SK-N-SH (cell line): ENCODE results near the gene PAK3. TPM values are rescaled to one million over a fixed set of nuclear protein-coding genes. Genes with fewer than 3 reads are reported as not detected.

Source experiments
- CTCF ChIA-PET: fragments of 300-600, 350-600 bp; formaldehyde crosslinking; extraction: SDS; loops from one replicate; lab custom pipeline; 2021; lab: Yijun Ruan, JAX
- POLR2A ChIA-PET: fragments of 350-600 bp; sonication (Branson Sonifier 250); formaldehyde crosslinking; extraction: SDS; loops from one replicate; lab custom pipeline; 2020; ENCODE audit warnings: antibody characterized with exemption, inconsistent platforms; lab: Yijun Ruan, JAX
- DNase-seq: peaks from one replicate; pipeline ENCODE4 v3.0.0; 2012
- H2AFZ ChIP-seq: fragments of 200-600 bp; sonication (generic); 2 replicates; pipeline ENCODE4 v1.8.1; 2016; ENCODE audit warnings: antibody characterized with exemption, mild to moderate bottlenecking, low read depth
- H3F3A ChIP-seq: fragments of 200-600 bp; sonication (generic); replicated peaks from 2 replicates; pipeline ENCODE3; 2016; ENCODE audit warnings: antibody characterized with exemption, mild to moderate bottlenecking; ENCODE audit not compliant: insufficient read depth
- H3K27ac ChIP-seq, 2 experiments: fragments of 200-500 bp in 1 of 2; fragments of 200-600 bp in 1 of 2; sonication (Bioruptor generic) in 1 of 2; sonication (generic), shearing (Covaris generic) in 1 of 2; 2 replicates each; pipeline versions ENCODE4 v1.5.1 to v1.6.1; 2014 to 2016; ENCODE audit warnings: low read depth in 2 of 2, inconsistent platforms in 1 of 2, low read length in 1 of 2, mild to moderate bottlenecking in 1 of 2, mixed read lengths in 1 of 2
- H3K27me3 ChIP-seq: fragments of 200-600 bp; sonication (generic), shearing (Covaris generic); 2 replicates; pipeline ENCODE4 v1.6.1; 2016; ENCODE audit warnings: mixed run types; ENCODE audit not compliant: insufficient read depth
- H3K36me3 ChIP-seq, 2 experiments: fragments of 200-500 bp in 1 of 2; fragments of 200-600 bp in 1 of 2; sonication (Bioruptor generic) in 1 of 2; sonication (generic) in 1 of 2; replicated peaks in 1 of 2; 2 replicates each; pipeline versions ENCODE3 to v1.5.1; 2014 to 2016; ENCODE audit warnings: low read length in 1 of 2, mild to moderate bottlenecking in 1 of 2; ENCODE audit not compliant: insufficient read depth in 2 of 2, control insufficient read depth in 1 of 2
- H3K4me1 ChIP-seq, 2 experiments: fragments of 200-500 bp in 1 of 2; fragments of 200-600 bp in 1 of 2; sonication (Bioruptor generic) in 1 of 2; sonication (generic), shearing (Covaris generic) in 1 of 2; 2 replicates each; pipeline versions ENCODE4 v1.5.1 to v1.6.1; 2014 to 2016; ENCODE audit warnings: low read depth in 1 of 2, low read length in 1 of 2, mixed run types in 1 of 2; ENCODE audit not compliant: insufficient read depth in 2 of 2, control insufficient read depth in 1 of 2
- H3K4me2 ChIP-seq: fragments of 200-600 bp; sonication (generic), shearing (Covaris generic); 2 replicates; pipeline ENCODE4 v1.6.1; 2017; ENCODE audit warnings: mixed run types
- H3K4me3 ChIP-seq, 2 experiments: fragments of 200-500 bp in 1 of 2; fragments of 200-600 bp in 1 of 2; sonication (Bioruptor generic) in 1 of 2; sonication (generic), shearing (Covaris generic) in 1 of 2; 2 replicates each; pipeline versions ENCODE4 v1.5.1 to v1.8.1; 2014 to 2016; ENCODE audit warnings: low read depth in 2 of 2, inconsistent platforms in 1 of 2, low read length in 1 of 2, mild to moderate bottlenecking in 1 of 2, mixed read lengths in 1 of 2, moderate library complexity in 1 of 2
- H3K79me2 ChIP-seq: fragments of 200-600 bp; sonication (generic); 2 replicates; pipeline ENCODE4 v1.8.1; 2017; ENCODE audit warnings: mild to moderate bottlenecking; ENCODE audit not compliant: insufficient read depth
- H3K9ac ChIP-seq: fragments of 200-600 bp; sonication (generic); 2 replicates; pipeline ENCODE4 v1.6.1; 2017; ENCODE audit warnings: mixed run types
- H3K9me2 ChIP-seq: fragments of 200-600 bp; sonication (generic); 2 replicates; pipeline ENCODE4 v1.6.1; 2017; ENCODE audit warnings: mixed run types
- H3K9me3 ChIP-seq: fragments of 200-600 bp; sonication (generic); 2 replicates; pipeline ENCODE4 v1.6.1; 2017; ENCODE audit warnings: mixed run types, mild to moderate bottlenecking, moderate library complexity
- H4K20me1 ChIP-seq: fragments of 200-600 bp; sonication (generic); 2 replicates; pipeline ENCODE4 v1.6.1; 2017; ENCODE audit warnings: mild to moderate bottlenecking, mixed run types; ENCODE audit not compliant: insufficient read depth
- CHD2 ChIP-seq: fragments of 150-350 bp; IDR thresholded peaks from 2 replicates; pipeline ENCODE4 v1.6.1; 2018; ENCODE audit warnings: low read length; ENCODE audit not compliant: partially characterized antibody
- ELF1 ChIP-seq: IDR thresholded peaks from 2 replicates; pipeline ENCODE4 v1.4.0; 2012
- EP300 ChIP-seq, 2 experiments: IDR thresholded peaks; 2 replicates each; pipeline versions ENCODE4 v1.4.0 to v1.6.1; 2012; ENCODE audit warnings: borderline replicate concordance in 1 of 2, low read depth in 1 of 2, low read length in 1 of 2
- EZH2phosphoT487 ChIP-seq: fragments of 200-600 bp; sonication (generic); IDR thresholded peaks from 2 replicates; pipeline ENCODE4 v1.6.1; 2017; ENCODE audit warnings: low read depth, mixed run types, mild to moderate bottlenecking, antibody characterized with exemption, moderate library complexity, borderline replicate concordance
- FOSL2 ChIP-seq: IDR thresholded peaks from 2 replicates; pipeline ENCODE4 v1.4.0; 2012; ENCODE audit warnings: low read depth, mild to moderate bottlenecking, moderate library complexity, borderline replicate concordance
- FOXM1 ChIP-seq: IDR thresholded peaks from 2 replicates; pipeline ENCODE4 v1.4.0; 2012; ENCODE audit warnings: low read depth, mild to moderate bottlenecking
- GATA2 ChIP-seq: sonication (generic); formaldehyde crosslinking; IDR thresholded peaks from 2 replicates; pipeline ENCODE4 v1.5.0; 2020; ENCODE audit warnings: mild to moderate bottlenecking, missing genetic modification reagents
- JUND ChIP-seq: IDR thresholded peaks from 2 replicates; pipeline ENCODE4 v1.4.0; 2012
- NFIC ChIP-seq: IDR thresholded peaks from 2 replicates; pipeline ENCODE4 v1.4.0; 2012; ENCODE audit warnings: borderline replicate concordance
- NRF1 ChIP-seq: IDR thresholded peaks from 2 replicates; pipeline ENCODE4 v1.6.1; 2012; ENCODE audit warnings: low read depth, mild to moderate bottlenecking, low read length
- RAD21 ChIP-seq: IDR thresholded peaks from 2 replicates; pipeline ENCODE4 v1.6.1; 2012; ENCODE audit warnings: mild to moderate bottlenecking, low read length
- RCOR1 ChIP-seq: fragments of 150-350 bp; IDR thresholded peaks from 2 replicates; pipeline ENCODE4 v1.6.1; 2017; ENCODE audit warnings: antibody characterized with exemption, low read length
- RFX5 ChIP-seq: IDR thresholded peaks from 2 replicates; pipeline ENCODE4 v1.6.1; 2012; ENCODE audit warnings: mild to moderate bottlenecking, improper control_type of control experiment, low read length
- TAF1 ChIP-seq: IDR thresholded peaks from 2 replicates; pipeline ENCODE4 v1.6.1; 2012; ENCODE audit warnings: low read depth, mild to moderate bottlenecking, low read length, moderate library complexity, borderline replicate concordance
- USF1 ChIP-seq: IDR thresholded peaks from 2 replicates; pipeline ENCODE4 v1.4.0; 2012; ENCODE audit warnings: low read depth, borderline replicate concordance
- ZBTB33 ChIP-seq: IDR thresholded peaks from 2 replicates; pipeline ENCODE4 v1.4.0; 2012; ENCODE audit warnings: low read depth, borderline replicate concordance
- WGBS: methylation state at CpG from one replicate; pipeline ENCODE4 v1.1.6; 2017; ENCODE audit warnings: low lambda C conversion rate; 5-methylcytosine and 5-hydroxymethylcytosine counted together
- polyA plus RNA-seq, 3 experiments: library from polyadenylated mRNA; depleted of rRNA; stranded (reverse); fragments of >200 nt; gene quantifications; 2 replicates each; pipeline ENCODE4 v1.2.3, GENCODE V29; 2012

Gene PAK3
- polyA plus RNA-seq, 1 of the 3 experiments (the other 2 are of a cell fraction) = 0.23 TPM

- whole genome bisulfite sequencing = 5% methylated on average over 2 of the region's 2 CpGs
- Histone ChIP-seq H3K4me2 (no peak overlapping the region), H4K20me1 (no peaks in the 10 kb centered on the region), H3K79me2 (no peaks in the 10 kb centered on the region), H3K36me3 (no peaks in the 10 kb centered on the region), H3K9ac (no peak overlapping the region), H3K27me3 (no peaks in the 10 kb centered on the region; the same call in 1 of the 2 replicates), H3K9me3 (no peaks in the 10 kb centered on the region), H3K4me3 (no peak overlapping the region), H3K27ac (no peak overlapping the region), H3K9me2 (no peaks in the 10 kb centered on the region), H3F3A (no peaks in the 10 kb centered on the region), H2AFZ (no peak overlapping the region), H3K4me1 (no peaks in the 10 kb centered on the region)
- POLR2A ChIA-PET = no interaction called here
- CTCF ChIA-PET = interaction anchor here (0.9 to 1.0 kb wide), 2 partner anchors 31 to 113 kb away, joined by 3 read pairs; no protein-coding TSS in a partner anchor
- DNase-seq = no peak
- peak; percentile 46; the same call in 1 of the 2 replicates for TF ChIP-seq RCOR1
- no peak for TF ChIP-seq RAD21
- TF ChIP-seq FOSL2 = no peak
- peak in 1 of 2 experiments; percentile 53; a peak in 1 of 4 replicates for TF ChIP-seq EP300 (IDR thresholded peaks at IDR 0.05; ENCODE audit: borderline replicate concordance in 1 of 2, low read depth in 1 of 2, low read length in 1 of 2)
- peak; percentile 48; the same call in 1 of the 2 replicates for TF ChIP-seq GATA2
Observed at GRCh38 chrX:111199505-111199904, 103.5 kb downstream of the PAK3 start.

GRCh38 chrX:111200327-111200726, 104.3 kb downstream of the PAK3 start:
- Histone ChIP-seq H3K9me3 (no peaks in the 10 kb centered on the region), H3K4me1 (no peaks in the 10 kb centered on the region), H3K27ac (no peak overlapping the region), H3K27me3 (no peaks in the 10 kb centered on the region; the same call in 1 of the 2 replicates), H2AFZ (no peak overlapping the region), H3K79me2 (no peaks in the 10 kb centered on the region), H3K36me3 (no peaks in the 10 kb centered on the region), H3K4me3 (no peak overlapping the region), H3F3A (no peaks in the 10 kb centered on the region), H4K20me1 (no peaks in the 10 kb centered on the region), H3K9me2 (no peaks in the 10 kb centered on the region)
- POLR2A ChIA-PET = no interaction called here
- no peak for DNase-seq
- WGBS = 21% methylated on average over 3 of the region's 3 CpGs
- TF ChIP-seq GATA2 (peak; percentile 21; the same call in 1 of the 2 replicates), JUND (no peak), EP300 (IDR thresholded peaks at IDR 0.05; ENCODE audit: borderline replicate concordance in 1 of 2, low read depth in 1 of 2, low read length in 1 of 2) (peak in 1 of 2 experiments; percentile 10; a peak in 1 of 4 replicates)
- TF ChIP-seq, all 33 proteins: peak for 2
- Histone ChIP-seq H3K9ac (no peak overlapping the region), H3K4me2 (no peak overlapping the region)
- CTCF ChIA-PET = interaction anchor here (0.9 to 1.0 kb wide), 3 partner anchors 20 to 114 kb away, joined by 3 read pairs; no protein-coding TSS in a partner anchor

- POLR2A ChIA-PET = no interaction called here
- H3F3A ChIP-seq = no peaks in the 10 kb centered on the region
Observed at GRCh38 chrX:111207851-111208250, 111.9 kb downstream of the PAK3 start.

More at GRCh38 chrX:111207851-111208250, 111.9 kb downstream of the PAK3 start:
- TF ChIP-seq RFX5 (no peak), EZH2phosphoT487 (no peak), USF1 (no peak), NFIC (no peak), NRF1 (no peak), CHD2 (no peak), ZBTB33 (no peak), FOXM1 (no peak), ELF1 (no peak), TAF1 (no peak)
- TF ChIP-seq, all 33 proteins: peak for 0
- no peaks in the 10 kb centered on the region for H3K4me1 ChIP-seq
- H2AFZ ChIP-seq = no peak overlapping the region
- DNase-seq = no peak
- H3K4me2 ChIP-seq = no peak overlapping the region
- H3K36me3 ChIP-seq = no peaks in the 10 kb centered on the region
- H3K27me3 ChIP-seq = 0 out of 2 replicates have a peak, but pooled peaks cover 6% of the 10 kb centered on the region
- H3K9me2 ChIP-seq = no peaks in the 10 kb centered on the region
- CTCF ChIA-PET = interaction anchor here (1.8 kb wide), 1 partner anchor 11 kb away, joined by 6 read pairs; no protein-coding TSS in a partner anchor
- H3K79me2 ChIP-seq = no peaks in the 10 kb centered on the region
- H3K9me3 ChIP-seq = no peaks in the 10 kb centered on the region
- H4K20me1 ChIP-seq = no peaks in the 10 kb centered on the region
- no peak overlapping the region for H3K4me3 ChIP-seq
- H3K27ac ChIP-seq = no peak overlapping the region
- WGBS = 30% methylated on average over 8 of the region's 8 CpGs
- no peak overlapping the region for H3K9ac ChIP-seq
